ENCODE results near the gene WDR93.

DNA sequence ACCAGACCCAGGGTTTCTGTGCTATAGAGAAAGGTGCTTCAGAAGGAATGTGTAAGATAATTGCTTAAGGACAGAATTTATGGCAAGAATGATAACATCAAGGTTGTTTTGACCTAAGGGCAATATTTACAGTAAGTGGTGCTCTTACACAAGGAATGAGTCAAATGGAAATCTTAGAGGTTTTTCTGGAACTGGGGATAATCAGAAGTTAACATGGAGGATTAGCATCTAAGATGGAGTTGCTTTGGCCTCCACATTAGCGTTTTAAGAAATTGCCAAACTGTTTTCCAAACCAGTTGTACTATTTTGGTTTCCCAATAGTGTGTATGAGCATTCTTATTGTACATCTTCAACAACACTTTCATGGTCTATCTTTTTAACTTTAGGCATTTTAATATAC is 3.1 kb downstream of the WDR93 start:
- TF ChIP-seq CTCF (conservative IDR thresholded peaks at IDR 0.05; ENCODE audit: low read depth, low read length) (no peak), EZH2 (IDR thresholded peaks at IDR 0.05; ENCODE audit: borderline replicate concordance, low read depth, low read length, poor library complexity, severe bottlenecking) (no peak)
